ENCODE results near the gene CBARP. TPM values are rescaled to one million over a fixed set of nuclear protein-coding genes. Genes with fewer than 3 reads are reported as not detected.
A peak's percentile ranks its signal among the peaks of the same experiment; 100 is the strongest.

CBARP gene
- total and polyA plus RNA-seq, 2 of the 13 experiments (the other 11 are each of a cell fraction or from before 2014, with no cell fraction given), result 1.2 to 1.4 TPM

GRCh38 chr19:1266129-1266915, 28.5 kb upstream of the CBARP start (continued):
- TF ChIP-seq PRDM10 (CRISPR knock-in tag; IDR thresholded peaks at IDR 0.05; ENCODE audit: low read depth) (peak; percentile 91), ZNF891 (CRISPR knock-in tag; IDR thresholded peaks at IDR 0.05) (no peak), POLR2AphosphoS2 (IDR thresholded peaks at IDR 0.05; ENCODE audit: low read depth, low read length) (no peak), HOXA3 (CRISPR knock-in tag; IDR thresholded peaks at IDR 0.05) (peak; percentile 39), ZFP41 (CRISPR knock-in tag; IDR thresholded peaks at IDR 0.05; ENCODE audit: borderline replicate concordance) (no peak; the same call in 1 of the 2 replicates), GATAD2A (CRISPR knock-in tag; IDR thresholded peaks at IDR 0.05) (peak; percentile 51; the same call in 1 of the 2 replicates), ZNF496 (CRISPR knock-in tag; IDR thresholded peaks at IDR 0.05; ENCODE audit: insufficient replicate concordance) (no peak), TBX2 (CRISPR knock-in tag; IDR thresholded peaks at IDR 0.05; ENCODE audit: borderline replicate concordance) (peak; percentile 64), GABPA (IDR thresholded peaks at IDR 0.05; ENCODE audit: low read depth, low read length) (no peak), GABPA (CRISPR knock-in tag; IDR thresholded peaks at IDR 0.05; ENCODE audit: low read depth) (no peak), MXD4 (CRISPR knock-in tag; IDR thresholded peaks at IDR 0.05) (peak; percentile 22), FOXP1 (IDR thresholded peaks at IDR 0.05) (no peak), FOXP1 (CRISPR knock-in tag; IDR thresholded peaks at IDR 0.05) (peak; percentile 41; the same call in 1 of the 2 replicates), SMARCE1 (IDR thresholded peaks at IDR 0.05; ENCODE audit: borderline replicate concordance) (no peak), MIER3 (CRISPR knock-in tag; IDR thresholded peaks at IDR 0.05; ENCODE audit: borderline replicate concordance) (no peak), GZF1 (CRISPR knock-in tag; IDR thresholded peaks at IDR 0.05) (peak; percentile 64; the same call in 1 of the 2 replicates)
- TF ChIP-seq, protein P1, sequence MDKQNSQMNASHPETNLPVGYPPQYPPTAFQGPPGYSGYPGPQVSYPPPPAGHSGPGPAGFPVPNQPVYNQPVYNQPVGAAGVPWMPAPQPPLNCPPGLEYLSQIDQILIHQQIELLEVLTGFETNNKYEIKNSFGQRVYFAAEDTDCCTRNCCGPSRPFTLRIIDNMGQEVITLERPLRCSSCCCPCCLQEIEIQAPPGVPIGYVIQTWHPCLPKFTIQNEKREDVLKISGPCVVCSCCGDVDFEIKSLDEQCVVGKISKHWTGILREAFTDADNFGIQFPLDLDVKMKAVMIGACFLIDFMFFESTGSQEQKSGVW (CRISPR knock-in tag; IDR thresholded peaks at IDR 0.05; ENCODE audit: borderline replicate concordance), result no peak
- TF ChIP-seq, protein P2, sequence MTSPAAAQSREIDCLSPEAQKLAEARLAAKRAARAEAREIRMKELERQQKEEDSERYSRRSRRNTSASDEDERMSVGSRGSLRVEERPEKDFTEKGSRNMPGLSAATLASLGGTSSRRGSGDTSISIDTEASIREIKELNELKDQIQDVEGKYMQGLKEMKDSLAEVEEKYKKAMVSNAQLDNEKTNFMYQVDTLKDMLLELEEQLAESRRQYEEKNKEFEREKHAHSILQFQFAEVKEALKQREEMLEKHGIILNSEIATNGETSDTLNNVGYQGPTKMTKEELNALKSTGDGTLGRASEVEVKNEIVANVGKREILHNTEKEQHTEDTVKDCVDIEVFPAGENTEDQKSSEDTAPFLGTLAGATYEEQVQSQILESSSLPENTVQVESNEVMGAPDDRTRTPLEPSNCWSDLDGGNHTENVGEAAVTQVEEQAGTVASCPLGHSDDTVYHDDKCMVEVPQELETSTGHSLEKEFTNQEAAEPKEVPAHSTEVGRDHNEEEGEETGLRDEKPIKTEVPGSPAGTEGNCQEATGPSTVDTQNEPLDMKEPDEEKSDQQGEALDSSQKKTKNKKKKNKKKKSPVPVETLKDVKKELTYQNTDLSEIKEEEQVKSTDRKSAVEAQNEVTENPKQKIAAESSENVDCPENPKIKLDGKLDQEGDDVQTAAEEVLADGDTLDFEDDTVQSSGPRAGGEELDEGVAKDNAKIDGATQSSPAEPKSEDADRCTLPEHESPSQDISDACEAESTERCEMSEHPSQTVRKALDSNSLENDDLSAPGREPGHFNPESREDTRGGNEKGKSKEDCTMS (CRISPR knock-in tag; conservative IDR thresholded peaks at IDR 0.05), result no peak
- TF ChIP-seq, protein P3, sequence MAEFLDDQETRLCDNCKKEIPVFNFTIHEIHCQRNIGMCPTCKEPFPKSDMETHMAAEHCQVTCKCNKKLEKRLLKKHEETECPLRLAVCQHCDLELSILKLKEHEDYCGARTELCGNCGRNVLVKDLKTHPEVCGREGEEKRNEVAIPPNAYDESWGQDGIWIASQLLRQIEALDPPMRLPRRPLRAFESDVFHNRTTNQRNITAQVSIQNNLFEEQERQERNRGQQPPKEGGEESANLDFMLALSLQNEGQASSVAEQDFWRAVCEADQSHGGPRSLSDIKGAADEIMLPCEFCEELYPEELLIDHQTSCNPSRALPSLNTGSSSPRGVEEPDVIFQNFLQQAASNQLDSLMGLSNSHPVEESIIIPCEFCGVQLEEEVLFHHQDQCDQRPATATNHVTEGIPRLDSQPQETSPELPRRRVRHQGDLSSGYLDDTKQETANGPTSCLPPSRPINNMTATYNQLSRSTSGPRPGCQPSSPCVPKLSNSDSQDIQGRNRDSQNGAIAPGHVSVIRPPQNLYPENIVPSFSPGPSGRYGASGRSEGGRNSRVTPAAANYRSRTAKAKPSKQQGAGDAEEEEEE (CRISPR knock-in tag; IDR thresholded peaks at IDR 0.05; ENCODE audit: borderline replicate concordance), result no peak
- TF ChIP-seq, protein P4, sequence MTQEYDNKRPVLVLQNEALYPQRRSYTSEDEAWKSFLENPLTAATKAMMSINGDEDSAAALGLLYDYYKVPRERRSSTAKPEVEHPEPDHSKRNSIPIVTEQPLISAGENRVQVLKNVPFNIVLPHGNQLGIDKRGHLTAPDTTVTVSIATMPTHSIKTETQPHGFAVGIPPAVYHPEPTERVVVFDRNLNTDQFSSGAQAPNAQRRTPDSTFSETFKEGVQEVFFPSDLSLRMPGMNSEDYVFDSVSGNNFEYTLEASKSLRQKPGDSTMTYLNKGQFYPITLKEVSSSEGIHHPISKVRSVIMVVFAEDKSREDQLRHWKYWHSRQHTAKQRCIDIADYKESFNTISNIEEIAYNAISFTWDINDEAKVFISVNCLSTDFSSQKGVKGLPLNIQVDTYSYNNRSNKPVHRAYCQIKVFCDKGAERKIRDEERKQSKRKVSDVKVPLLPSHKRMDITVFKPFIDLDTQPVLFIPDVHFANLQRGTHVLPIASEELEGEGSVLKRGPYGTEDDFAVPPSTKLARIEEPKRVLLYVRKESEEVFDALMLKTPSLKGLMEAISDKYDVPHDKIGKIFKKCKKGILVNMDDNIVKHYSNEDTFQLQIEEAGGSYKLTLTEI (CRISPR knock-in tag; conservative IDR thresholded peaks at IDR 0.05), result no peak
